Measurements from ENCODE around the gene RDX. TPM values are rescaled to one million over a fixed set of nuclear protein-coding genes. Genes with fewer than 3 reads are reported as not detected.

RDX gene
- total and polyA plus RNA-seq, 4 experiments from 2014 or later, result 14.3 to 26.5 (median 20.5) TPM

- no peak for DNase-seq
- POLR2A ChIA-PET (ENCODE audit: partially characterized antibody), result no interaction called here
- H3K27ac ChIP-seq (ENCODE audit: low read depth, low read length), result no peak overlapping the region
- Mint-ChIP-seq H3K4me3 (no peak overlapping the region), H3K27me3 (no peaks in the 10 kb centered on the region), H3K27ac (peak overlapping the region in 2 of 7 donors; percentile 22 to 36), H3K36me3 (peaks cover 15 to 32% of the 10 kb centered on the region in 2 donors), H3K9me3 (no peaks in the 10 kb centered on the region), H3K4me1 (peaks cover 0 to 2% (median under 1%) of the 10 kb centered on the region in 4 donors)
- no peaks in the 10 kb centered on the region for H3K9me3 ChIP-seq (ENCODE audit: control insufficient read depth in 1 of 2, low read length in 2 of 2)
- peaks cover 6% of the 10 kb centered on the region for H3K36me3 ChIP-seq (ENCODE audit: insufficient read depth, low read length)
- H3K4me3 ChIP-seq (ENCODE audit: low read length in 2 of 2), result no peak overlapping the region
- no peaks in the 10 kb centered on the region for H3K27me3 ChIP-seq (ENCODE audit: insufficient read depth, low read length)
- intact Hi-C loops (cut with micrococcal nuclease), result loop anchor here (5.0 kb wide), 1 partner anchor 45 kb away; the partner anchor contains the start of gene RDX
- CTCF ChIA-PET (ENCODE audit: partially characterized antibody), result interaction anchor here (7.1 kb wide), 1 partner anchor 52 kb away, joined by 77 read pairs; no protein-coding TSS in a partner anchor
- no peaks in the 10 kb centered on the region for H3K4me1 ChIP-seq (ENCODE audit: insufficient read depth, low read length)
Measured at GRCh38 chr11:110251836-110252235, 44.6 kb downstream of the RDX start.

- DNase-seq, result no peak
- peaks cover 6% of the 10 kb centered on the region for H3K36me3 ChIP-seq (ENCODE audit: insufficient read depth, low read length)
- H3K27me3 ChIP-seq (ENCODE audit: insufficient read depth, low read length), result no peaks in the 10 kb centered on the region
- no peak overlapping the region for H3K4me3 ChIP-seq (ENCODE audit: low read length in 2 of 2)
- intact Hi-C loops (cut with micrococcal nuclease), result loop anchor here (5.0 kb wide), 1 partner anchor 47 kb away; the partner anchor contains the start of gene RDX
- H3K27ac ChIP-seq (ENCODE audit: low read depth, low read length), result no peak overlapping the region
- H3K27me3 Mint-ChIP-seq, result no peaks in the 10 kb centered on the region
- H3K4me1 Mint-ChIP-seq, result peaks cover 0 to 2% (median under 1%) of the 10 kb centered on the region in 4 donors
- peak overlapping the region in 2 of 7 donors; percentile 19 to 71 for H3K27ac Mint-ChIP-seq
- H3K9me3 ChIP-seq (ENCODE audit: control insufficient read depth in 1 of 2, low read length in 2 of 2), result no peaks in the 10 kb centered on the region
- no peak overlapping the region for H3K4me3 Mint-ChIP-seq
- no peaks in the 10 kb centered on the region for H3K9me3 Mint-ChIP-seq
- no peaks in the 10 kb centered on the region for H3K4me1 ChIP-seq (ENCODE audit: insufficient read depth, low read length)
- ChIA-PET CTCF (ENCODE audit: partially characterized antibody) (interaction anchor here (0.7 to 7.1 kb wide), 8 partner anchors 18 to 1592 kb away, joined by 3 to 77 read pairs (median 4); no protein-coding TSS in a partner anchor), POLR2A (ENCODE audit: partially characterized antibody) (no interaction called here)
- H3K36me3 Mint-ChIP-seq, result peaks cover 15 to 32% of the 10 kb centered on the region in 2 donors
Measured at GRCh38 chr11:110250168-110250567, 46.2 kb downstream of the RDX start.

GRCh38 chr11:110249766-110250165 lies 46.6 kb downstream of the RDX start:
- H3K4me1 Mint-ChIP-seq, result peaks cover 0 to 2% (median under 1%) of the 10 kb centered on the region in 4 donors
- H3K4me3 Mint-ChIP-seq, result no peak overlapping the region
- no peaks in the 10 kb centered on the region for H3K4me1 ChIP-seq (ENCODE audit: insufficient read depth, low read length)
- H3K36me3 ChIP-seq (ENCODE audit: insufficient read depth, low read length), result peaks cover 6% of the 10 kb centered on the region
- H3K27ac ChIP-seq (ENCODE audit: low read depth, low read length), result no peak overlapping the region
- no peak for DNase-seq
- no peaks in the 10 kb centered on the region for H3K9me3 ChIP-seq (ENCODE audit: control insufficient read depth in 1 of 2, low read length in 2 of 2)
- intact Hi-C loops (cut with micrococcal nuclease), result loop anchor here (1.0 to 5.0 kb wide), 2 partner anchors 48 kb away; partner anchors contain the start of gene RDX
- H3K27me3 Mint-ChIP-seq, result no peaks in the 10 kb centered on the region
- H3K4me3 ChIP-seq (ENCODE audit: low read length in 2 of 2), result no peak overlapping the region
- peak overlapping the region in 1 of 7 donors; percentile 21 for H3K27ac Mint-ChIP-seq
- ChIA-PET POLR2A (ENCODE audit: partially characterized antibody) (no interaction called here), CTCF (ENCODE audit: partially characterized antibody) (interaction anchor here (0.7 to 7.1 kb wide), 12 partner anchors 10 to 1593 kb away, joined by 3 to 77 read pairs (median 4); partner anchors contain the start of gene FDX1)
- no peaks in the 10 kb centered on the region for H3K9me3 Mint-ChIP-seq
- peaks cover 15 to 31% of the 10 kb centered on the region in 2 donors for H3K36me3 Mint-ChIP-seq
- H3K27me3 ChIP-seq (ENCODE audit: insufficient read depth, low read length), result no peaks in the 10 kb centered on the region

- peaks cover 0 to 4% (median under 1%) of the 10 kb centered on the region in 4 donors for H3K4me1 Mint-ChIP-seq
- no peaks in the 10 kb centered on the region for H3K4me1 ChIP-seq (ENCODE audit: insufficient read depth, low read length)
- intact Hi-C loops (cut with micrococcal nuclease), result loop anchor here (1.0 kb wide), 1 partner anchor 48 kb away; no protein-coding TSS in a partner anchor
- H3K27ac Mint-ChIP-seq, result peak overlapping the region in 1 of 7 donors; percentile 47
- H3K27ac ChIP-seq (ENCODE audit: low read depth, low read length), result no peak overlapping the region
- H3K4me3 ChIP-seq (ENCODE audit: low read length in 2 of 2), result no peak overlapping the region
- ChIA-PET CTCF (ENCODE audit: partially characterized antibody) (interaction anchor here (1.0 to 7.1 kb wide), 12 partner anchors 10 to 187 kb away, joined by 3 to 77 read pairs (median 4); partner anchors contain the start of gene FDX1), POLR2A (ENCODE audit: partially characterized antibody) (no interaction called here)
- H3K36me3 Mint-ChIP-seq, result peaks cover 11 to 31% of the 10 kb centered on the region in 2 donors
- no peaks in the 10 kb centered on the region for H3K27me3 Mint-ChIP-seq
- no peaks in the 10 kb centered on the region for H3K27me3 ChIP-seq (ENCODE audit: insufficient read depth, low read length)
- no peaks in the 10 kb centered on the region for H3K9me3 Mint-ChIP-seq
- H3K9me3 ChIP-seq (ENCODE audit: control insufficient read depth in 1 of 2, low read length in 2 of 2), result no peaks in the 10 kb centered on the region
- peaks cover 6% of the 10 kb centered on the region for H3K36me3 ChIP-seq (ENCODE audit: insufficient read depth, low read length)
- no peak overlapping the region for H3K4me3 Mint-ChIP-seq
- DNase-seq, result no peak
Measured at GRCh38 chr11:110249066-110249465, 47.3 kb downstream of the RDX start.

- no peaks in the 10 kb centered on the region for H3K27me3 Mint-ChIP-seq
- no peak overlapping the region for H3K4me3 Mint-ChIP-seq
- no peaks in the 10 kb centered on the region for H3K9me3 ChIP-seq (ENCODE audit: control insufficient read depth in 1 of 2, low read length in 2 of 2)
- no peaks in the 10 kb centered on the region for H3K9me3 Mint-ChIP-seq
- DNase-seq, result no peak
- H3K36me3 ChIP-seq (ENCODE audit: insufficient read depth, low read length), result peaks cover 3% of the 10 kb centered on the region
- peaks cover 3% of the 10 kb centered on the region for H3K4me1 ChIP-seq (ENCODE audit: insufficient read depth, low read length)
- no peak overlapping the region for H3K27ac Mint-ChIP-seq
- intact Hi-C loops (cut with micrococcal nuclease), result no loop called here
- no peaks in the 10 kb centered on the region for H3K27me3 ChIP-seq (ENCODE audit: insufficient read depth, low read length)
- H3K27ac ChIP-seq (ENCODE audit: low read depth, low read length), result no peak overlapping the region
- CTCF ChIA-PET (ENCODE audit: partially characterized antibody), result interaction anchor here (1.0 to 3.8 kb wide), 2 partner anchors 39 to 43 kb away, joined by 3 to 12 read pairs; no protein-coding TSS in a partner anchor
- no peak overlapping the region for H3K4me3 ChIP-seq (ENCODE audit: low read length in 2 of 2)
- peaks cover 4 to 9% (median 5%) of the 10 kb centered on the region in 4 donors for H3K4me1 Mint-ChIP-seq
- POLR2A ChIA-PET (ENCODE audit: partially characterized antibody), result no interaction called here
- H3K36me3 Mint-ChIP-seq, result peaks cover 21 to 25% of the 10 kb centered on the region in 2 donors
Measured at GRCh38 chr11:110243791-110244190, 52.6 kb downstream of the RDX start.

GRCh38 chr11:110242746-110243145 lies 53.7 kb downstream of the RDX start:
- Mint-ChIP-seq H3K36me3 (peaks cover 20 to 26% of the 10 kb centered on the region in 2 donors), H3K4me1 (peaks cover 4 to 9% (median 5%) of the 10 kb centered on the region in 4 donors), H3K27ac (no peak overlapping the region), H3K27me3 (no peaks in the 10 kb centered on the region), H3K9me3 (no peaks in the 10 kb centered on the region), H3K4me3 (no peak overlapping the region)
- Histone ChIP-seq H3K9me3 (ENCODE audit: control insufficient read depth in 1 of 2, low read length in 2 of 2) (no peaks in the 10 kb centered on the region), H3K4me3 (ENCODE audit: low read length in 2 of 2) (no peak overlapping the region), H3K27me3 (ENCODE audit: insufficient read depth, low read length) (no peaks in the 10 kb centered on the region), H3K4me1 (ENCODE audit: insufficient read depth, low read length) (peaks cover 3% of the 10 kb centered on the region), H3K27ac (ENCODE audit: low read depth, low read length) (no peak overlapping the region), H3K36me3 (ENCODE audit: insufficient read depth, low read length) (peaks cover 2% of the 10 kb centered on the region)
- ChIA-PET CTCF (ENCODE audit: partially characterized antibody) (interaction anchor here (0.7 to 3.8 kb wide), 2 partner anchors 42 to 124 kb away, joined by 3 to 12 read pairs; no protein-coding TSS in a partner anchor), POLR2A (ENCODE audit: partially characterized antibody) (no interaction called here)
- intact Hi-C loops (cut with micrococcal nuclease), result no loop called here
- DNase-seq, result no peak

- no peaks in the 10 kb centered on the region for H3K27me3 Mint-ChIP-seq
- peaks cover 22 to 29% of the 10 kb centered on the region in 2 donors for H3K36me3 Mint-ChIP-seq
- DNase-seq, result no peak
- Histone ChIP-seq H3K27me3 (ENCODE audit: insufficient read depth, low read length) (no peaks in the 10 kb centered on the region), H3K4me1 (ENCODE audit: insufficient read depth, low read length) (peaks cover 3% of the 10 kb centered on the region), H3K36me3 (ENCODE audit: insufficient read depth, low read length) (peaks cover 4% of the 10 kb centered on the region), H3K4me3 (ENCODE audit: low read length in 2 of 2) (no peak overlapping the region), H3K9me3 (ENCODE audit: control insufficient read depth in 1 of 2, low read length in 2 of 2) (no peaks in the 10 kb centered on the region), H3K27ac (ENCODE audit: low read depth, low read length) (no peak overlapping the region)
- POLR2A ChIA-PET (ENCODE audit: partially characterized antibody), result no interaction called here
- H3K27ac Mint-ChIP-seq, result no peak overlapping the region
- H3K4me3 Mint-ChIP-seq, result no peak overlapping the region
- peaks cover 4 to 9% (median 5%) of the 10 kb centered on the region in 4 donors for H3K4me1 Mint-ChIP-seq
- CTCF ChIA-PET (ENCODE audit: partially characterized antibody), result interaction anchor here (3.8 kb wide), 1 partner anchor 42 kb away, joined by 12 read pairs; no protein-coding TSS in a partner anchor
- H3K9me3 Mint-ChIP-seq, result no peaks in the 10 kb centered on the region
- intact Hi-C loops (cut with micrococcal nuclease), result no loop called here
Measured at GRCh38 chr11:110242188-110242587, 54.2 kb downstream of the RDX start.
